Loucy (cell line): ENCODE measurements around the gene SPATA32.

Experiments
- H2AFZ ChIP-seq: fragments of 200-600 bp; sonication (generic); 2 replicates; pipeline ENCODE4 v1.6.0; 2016; ENCODE audit warnings: antibody characterized with exemption, mild to moderate bottlenecking, low read length, moderate library complexity
- H3F3A ChIP-seq: fragments of 200-600 bp; 2 replicates; pipeline ENCODE4 v1.6.0; 2016; ENCODE audit warnings: antibody characterized with exemption, low read depth, mild to moderate bottlenecking
- H3K27me3 ChIP-seq: fragments of 200-600 bp; sonication (generic); 2 replicates; pipeline ENCODE4 v1.6.1; 2014; ENCODE audit warnings: low read length, mild to moderate bottlenecking; ENCODE audit not compliant: insufficient read depth, poor library complexity, severe bottlenecking
- H3K36me3 ChIP-seq: fragments of 200-600 bp; sonication (generic); 2 replicates; pipeline ENCODE4 v1.6.1; 2016; ENCODE audit warnings: low read length; ENCODE audit not compliant: insufficient read depth
- H3K4me1 ChIP-seq: fragments of 200-600 bp; sonication (generic); 2 replicates; pipeline ENCODE4 v1.5.1; 2014; ENCODE audit warnings: low read length, mild to moderate bottlenecking; ENCODE audit not compliant: insufficient read depth, poor library complexity, severe bottlenecking
- H3K4me2 ChIP-seq: fragments of 200-600 bp; sonication (generic); 2 replicates; pipeline ENCODE4 v1.6.0; 2014; ENCODE audit warnings: antibody characterized with exemption, low read length, low read depth, mild to moderate bottlenecking; ENCODE audit not compliant: poor library complexity, severe bottlenecking
- H3K4me3 ChIP-seq: fragments of 200-600 bp; sonication (generic); 2 replicates; pipeline ENCODE4 v1.5.1; 2014; ENCODE audit warnings: low read length, mild to moderate bottlenecking, mixed read lengths; ENCODE audit not compliant: poor library complexity, severe bottlenecking
- H3K79me2 ChIP-seq: fragments of 200-600 bp; sonication (generic); 2 replicates; pipeline ENCODE4 v1.6.1; 2014; ENCODE audit warnings: low read length; ENCODE audit not compliant: insufficient read depth
- H3K9ac ChIP-seq: fragments of 200-600 bp; sonication (generic); 2 replicates; pipeline ENCODE4 v1.6.0; 2014; ENCODE audit warnings: mild to moderate bottlenecking, low read depth, low read length, moderate library complexity; ENCODE audit not compliant: poor library complexity, severe bottlenecking
- H3K9me2 ChIP-seq: fragments of 200-600 bp; sonication (generic); replicated peaks from 2 replicates; pipeline ENCODE4 v1.6.1; 2016; ENCODE audit warnings: low read depth, low read length, mixed read lengths
- H3K9me3 ChIP-seq: fragments of 200-600 bp; sonication (generic); 2 replicates; pipeline ENCODE4 v1.6.1; 2014; ENCODE audit warnings: mild to moderate bottlenecking, antibody characterized with exemption, low read length, low read depth; ENCODE audit not compliant: insufficient read depth
- H4K20me1 ChIP-seq: fragments of 200-600 bp; sonication (generic); 2 replicates; pipeline ENCODE4 v1.6.0; 2014; ENCODE audit warnings: antibody characterized with exemption, low read length, mild to moderate bottlenecking; ENCODE audit not compliant: insufficient read depth, poor library complexity, severe bottlenecking
- EZH2phosphoT487 ChIP-seq: fragments of 200-600 bp; IDR thresholded peaks from 2 replicates; pipeline ENCODE4 v1.6.1; 2018; ENCODE audit warnings: antibody characterized with exemption, mild to moderate bottlenecking, moderate library complexity, borderline replicate concordance
- TF ChIP-seq, protein P1 (sequence below): fragments of 200-600 bp; sonication (generic); conservative IDR thresholded peaks from 2 replicates; pipeline ENCODE4 v1.5.1; 2014; ENCODE audit warnings: mild to moderate bottlenecking, antibody characterized with exemption, low read length

SPATA32 gene

DNA sequence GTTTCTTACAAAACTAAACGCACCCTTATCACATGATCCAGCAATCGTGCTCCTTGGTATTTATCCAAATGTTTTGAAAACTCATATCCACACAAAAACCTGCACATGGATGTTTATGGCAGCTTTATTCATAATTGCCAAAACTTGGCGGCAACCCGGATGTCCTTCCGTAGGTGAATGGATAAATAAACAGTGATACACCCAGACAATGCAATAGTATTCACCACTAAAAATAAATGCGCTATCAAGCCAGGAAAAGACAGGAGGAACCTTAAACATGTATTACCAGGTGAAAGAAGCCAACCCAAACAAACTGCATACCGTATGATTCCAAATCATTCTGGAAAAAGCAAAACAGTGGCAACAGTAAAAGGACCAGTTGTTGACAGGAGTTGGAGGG, 10.0 kb downstream of the SPATA32 start:
- H3K9me3 ChIP-seq: no peaks in the 10 kb centered on the region
- H3K4me1 ChIP-seq: peaks cover 38% of the 10 kb centered on the region
- H3K27me3 ChIP-seq: no peaks in the 10 kb centered on the region
- H3K4me2 ChIP-seq: no peak overlapping the region
- no peaks in the 10 kb centered on the region for H3K36me3 ChIP-seq
- H2AFZ ChIP-seq: no peak overlapping the region
- peaks cover 19% of the 10 kb centered on the region for H3K79me2 ChIP-seq
- H3F3A ChIP-seq: peaks cover 6% of the 10 kb centered on the region
- TF ChIP-seq, protein P1, sequence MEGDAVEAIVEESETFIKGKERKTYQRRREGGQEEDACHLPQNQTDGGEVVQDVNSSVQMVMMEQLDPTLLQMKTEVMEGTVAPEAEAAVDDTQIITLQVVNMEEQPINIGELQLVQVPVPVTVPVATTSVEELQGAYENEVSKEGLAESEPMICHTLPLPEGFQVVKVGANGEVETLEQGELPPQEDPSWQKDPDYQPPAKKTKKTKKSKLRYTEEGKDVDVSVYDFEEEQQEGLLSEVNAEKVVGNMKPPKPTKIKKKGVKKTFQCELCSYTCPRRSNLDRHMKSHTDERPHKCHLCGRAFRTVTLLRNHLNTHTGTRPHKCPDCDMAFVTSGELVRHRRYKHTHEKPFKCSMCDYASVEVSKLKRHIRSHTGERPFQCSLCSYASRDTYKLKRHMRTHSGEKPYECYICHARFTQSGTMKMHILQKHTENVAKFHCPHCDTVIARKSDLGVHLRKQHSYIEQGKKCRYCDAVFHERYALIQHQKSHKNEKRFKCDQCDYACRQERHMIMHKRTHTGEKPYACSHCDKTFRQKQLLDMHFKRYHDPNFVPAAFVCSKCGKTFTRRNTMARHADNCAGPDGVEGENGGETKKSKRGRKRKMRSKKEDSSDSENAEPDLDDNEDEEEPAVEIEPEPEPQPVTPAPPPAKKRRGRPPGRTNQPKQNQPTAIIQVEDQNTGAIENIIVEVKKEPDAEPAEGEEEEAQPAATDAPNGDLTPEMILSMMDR: no peak
- TF ChIP-seq EZH2phosphoT487: no peak
- no peaks in the 10 kb centered on the region for H4K20me1 ChIP-seq
- H3K9me2 ChIP-seq: no peaks in the 10 kb centered on the region
- no peak overlapping the region for H3K9ac ChIP-seq
- H3K4me3 ChIP-seq: no peak overlapping the region

DNA sequence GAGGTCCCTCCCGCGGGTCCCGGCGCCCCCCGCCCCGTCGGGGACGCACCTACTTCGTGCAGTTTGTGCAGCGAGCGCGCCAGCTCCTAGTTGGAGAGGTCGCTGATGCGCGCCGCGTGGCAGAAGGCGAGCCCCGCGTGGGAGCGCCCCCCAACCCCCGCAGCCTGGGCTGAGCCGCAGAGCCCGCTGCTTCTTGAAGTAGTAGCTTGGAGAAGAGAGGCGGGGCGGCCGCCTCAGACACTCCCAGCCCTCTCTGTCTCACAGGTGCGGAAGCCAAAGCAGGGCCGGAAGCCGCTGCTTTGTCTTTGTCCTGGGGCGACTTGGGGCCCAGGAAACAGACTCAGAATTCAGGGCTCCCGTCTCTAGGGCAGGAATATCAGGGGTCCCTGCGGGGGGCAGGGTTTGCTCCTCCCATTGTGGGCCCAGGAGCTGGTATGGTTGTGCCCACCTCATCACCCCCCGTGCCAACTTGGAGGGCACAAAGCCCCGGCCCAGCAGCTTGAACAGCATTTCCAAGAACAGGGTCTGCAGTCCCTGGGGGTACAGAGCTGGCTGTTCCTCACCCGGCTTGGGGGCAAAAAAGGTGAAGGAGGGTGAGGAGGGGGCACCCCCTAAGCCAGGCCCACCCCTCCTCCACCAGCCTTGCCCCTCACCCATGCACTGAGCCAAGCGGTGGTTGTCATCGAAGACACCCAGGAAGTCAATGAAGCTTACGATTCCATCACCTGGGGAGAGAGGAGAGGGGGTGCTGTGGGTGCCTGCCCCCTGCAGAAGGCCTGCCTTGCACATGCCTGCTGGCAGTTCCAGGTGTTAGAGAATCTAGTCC, 13.5 kb downstream of the SPATA32 start:
- peak overlapping the region; percentile 91 for H3K9ac ChIP-seq

DNA sequence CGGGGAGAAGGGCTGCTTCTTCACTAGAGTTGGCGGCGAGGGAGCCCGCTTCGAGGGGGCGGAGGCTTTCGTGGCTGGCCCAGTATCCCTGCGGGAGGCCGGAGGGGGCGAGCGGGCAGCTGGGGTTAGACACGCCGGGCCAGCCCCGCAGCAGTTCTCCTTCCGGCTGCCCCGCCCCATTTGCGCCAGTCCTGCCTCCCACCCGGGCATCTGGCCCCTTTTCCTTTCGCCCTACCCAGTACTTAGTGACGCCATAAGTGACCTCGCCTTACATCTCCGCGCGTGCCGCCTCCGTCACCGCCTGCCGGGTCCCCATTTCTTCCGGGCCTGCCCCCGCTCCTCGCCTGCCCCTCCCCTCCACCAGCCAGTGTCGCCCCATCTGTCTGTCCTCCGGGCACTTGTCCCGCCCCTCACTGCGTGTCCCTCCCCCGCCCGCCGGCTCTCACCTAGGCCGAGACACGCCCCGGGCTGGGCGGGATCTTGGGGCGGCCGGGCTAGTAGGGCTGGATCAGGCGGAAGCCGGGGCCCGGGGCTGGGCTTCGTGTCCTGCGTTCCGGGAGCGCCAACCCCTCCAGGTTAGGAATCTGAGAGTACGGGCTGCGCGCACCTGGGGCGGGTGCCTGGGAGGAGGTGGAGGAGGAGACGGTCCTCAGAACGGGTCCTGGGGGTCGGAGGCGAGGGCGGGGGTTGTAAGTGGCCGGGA, 14.3 kb downstream of the SPATA32 start:
- Histone ChIP-seq H3K4me1 (peaks cover 19% of the 10 kb centered on the region), H3K4me3 (peak overlapping the region; percentile 86), H3K79me2 (peaks cover 19% of the 10 kb centered on the region), H3K4me2 (peak overlapping the region; percentile 95), H3K9me3 (no peaks in the 10 kb centered on the region), H3K36me3 (peaks cover 42% of the 10 kb centered on the region; the same call in 1 of the 2 replicates), H2AFZ (peak overlapping the region; percentile 62), H3K27me3 (no peaks in the 10 kb centered on the region), H3F3A (peaks cover 6% of the 10 kb centered on the region), H3K9ac (peak overlapping the region; percentile 91), H4K20me1 (no peaks in the 10 kb centered on the region), H3K9me2 (no peaks in the 10 kb centered on the region)
- no peak for TF ChIP-seq EZH2phosphoT487
- TF ChIP-seq, protein P1: no peak

More for the DNA sequence above, 13.5 kb downstream of the SPATA32 start:
- H3F3A ChIP-seq: peaks cover 6% of the 10 kb centered on the region
- H3K4me2 ChIP-seq: peak overlapping the region; percentile 95
- peaks cover 19% of the 10 kb centered on the region for H3K79me2 ChIP-seq
- no peaks in the 10 kb centered on the region for H3K27me3 ChIP-seq
- no peaks in the 10 kb centered on the region for H4K20me1 ChIP-seq
- no peaks in the 10 kb centered on the region for H3K9me3 ChIP-seq
- peak overlapping the region; percentile 62 for H2AFZ ChIP-seq
- H3K9me2 ChIP-seq: no peaks in the 10 kb centered on the region
- H3K4me3 ChIP-seq: peak overlapping the region; percentile 86
- TF ChIP-seq, protein P1: no peak
- no peak for TF ChIP-seq EZH2phosphoT487
- peaks cover 35% of the 10 kb centered on the region; the same call in 1 of the 2 replicates for H3K36me3 ChIP-seq
- peaks cover 19% of the 10 kb centered on the region for H3K4me1 ChIP-seq
